HG03439 (cell line): ENCODE results near the gene ARHGAP28.
"Not testable (repeated sequence)": the region's sequence is repeated elsewhere in the genome, so short reads cannot be mapped to it uniquely, and the experiment has no call there.

Experiments used
- ATAC-seq: cut with Tn5 transposase; IDR thresholded peaks from one replicate; pipeline ENCODE4 v1.9.1; 2021; ENCODE audit warnings: mild to moderate bottlenecking, moderate library complexity; ENCODE audit not compliant: unreplicated experiment

Gene ARHGAP28

DNA sequence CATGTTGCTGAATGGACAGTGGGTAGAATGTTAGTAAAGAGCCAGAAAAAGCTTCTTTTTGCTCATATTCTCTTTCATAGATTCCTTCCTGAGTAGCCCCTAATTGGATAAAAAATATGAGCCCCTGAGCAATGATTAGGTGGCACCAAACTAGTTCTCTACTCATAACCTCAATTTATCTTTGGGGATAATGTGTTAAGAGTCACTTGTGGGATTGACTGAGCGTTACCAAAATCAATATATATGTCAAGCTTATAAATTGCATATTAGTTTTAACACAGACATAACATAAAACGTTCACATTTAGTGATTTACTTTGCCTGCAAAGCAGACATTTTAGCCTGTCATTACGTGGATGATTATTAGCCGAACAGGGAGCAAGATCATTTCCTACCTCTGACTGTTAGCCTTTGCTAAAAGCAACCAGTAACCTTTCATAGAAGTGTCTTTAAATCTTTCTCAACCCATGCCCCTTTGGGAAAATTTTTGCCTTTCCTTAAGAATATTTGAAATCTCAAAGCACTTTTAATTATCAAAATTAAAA is 85.4 kb downstream of the ARHGAP28 start:
- ATAC-seq = no peak

DNA sequence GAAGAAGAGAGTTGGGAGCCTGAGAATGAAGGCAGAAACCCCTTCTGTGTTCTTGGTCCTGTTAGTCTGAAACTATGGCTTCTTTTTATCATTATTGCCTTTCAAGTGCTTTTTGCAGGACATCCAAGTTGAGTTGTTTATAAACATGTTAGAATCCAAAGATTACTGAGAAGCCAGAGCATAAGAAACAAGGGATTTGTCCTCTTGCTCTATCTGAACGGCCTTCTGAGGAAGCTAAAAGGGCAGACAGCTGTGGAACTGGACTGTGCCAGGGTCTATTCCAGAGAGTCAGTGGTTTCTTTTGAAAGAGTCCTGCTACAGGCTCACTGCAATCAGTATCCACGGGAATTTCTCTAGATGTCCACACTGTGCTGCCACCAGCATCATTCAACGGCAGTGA is 86.6 kb downstream of the ARHGAP28 start:
- no peak for ATAC-seq

DNA sequence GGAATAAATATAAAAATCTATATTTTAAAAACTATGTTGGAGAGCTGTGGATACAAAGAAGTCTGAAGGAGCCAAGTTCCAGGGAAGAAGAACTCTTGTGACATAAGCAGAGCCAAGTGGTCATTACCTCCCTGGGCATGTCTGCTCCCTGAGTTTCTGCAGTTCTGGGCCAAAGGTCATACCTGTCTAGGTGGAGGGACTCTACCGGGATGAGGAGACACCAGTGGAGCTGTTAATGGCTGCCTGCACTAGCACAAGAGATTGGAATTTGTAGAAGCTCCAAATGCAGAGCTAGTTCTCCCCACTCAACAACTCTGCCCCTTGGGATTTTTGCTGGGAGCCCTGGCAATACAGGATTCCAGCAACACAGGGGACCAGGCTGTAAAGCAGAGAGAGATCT is 89.8 kb downstream of the ARHGAP28 start:
- no peak for ATAC-seq

- ATAC-seq = no peak
These were observed 90.8 kb downstream of the ARHGAP28 start for GRCh38 chr18:6820314-6820713.

GRCh38 chr18:6821356-6821755 is 91.8 kb downstream of the ARHGAP28 start:
- no peak for ATAC-seq

- not testable (repeated sequence) for ATAC-seq
These were observed 97.6 kb downstream of the ARHGAP28 start for GRCh38 chr18:6827161-6827560.

GRCh38 chr18:6827566-6827965 is 98.0 kb downstream of the ARHGAP28 start:
- ATAC-seq = not testable (repeated sequence)

- ATAC-seq = no peak
These were observed 101.4 kb downstream of the ARHGAP28 start for GRCh38 chr18:6830916-6831315.

DNA sequence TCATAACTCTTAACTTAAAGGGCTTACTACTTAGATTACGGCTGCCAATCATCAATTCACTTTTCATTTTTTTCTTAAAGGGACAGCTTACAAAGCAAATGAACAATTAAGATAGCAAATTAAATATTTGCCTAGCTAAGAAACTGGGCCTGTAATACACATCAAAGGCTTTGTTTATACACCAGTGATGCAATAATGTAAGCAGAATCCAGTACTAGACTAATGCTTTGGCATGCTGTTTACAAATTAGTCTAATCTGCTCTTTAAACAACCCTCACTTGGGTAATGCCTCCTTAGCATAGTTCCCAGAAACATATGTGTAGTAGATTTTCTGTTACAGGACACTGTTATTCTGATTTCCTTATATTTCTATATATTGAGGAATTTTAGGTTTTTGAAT is 105.8 kb downstream of the ARHGAP28 start:
- ATAC-seq = no peak

- no peak for ATAC-seq
These were observed 106.8 kb downstream of the ARHGAP28 start for GRCh38 chr18:6836331-6836730.

DNA sequence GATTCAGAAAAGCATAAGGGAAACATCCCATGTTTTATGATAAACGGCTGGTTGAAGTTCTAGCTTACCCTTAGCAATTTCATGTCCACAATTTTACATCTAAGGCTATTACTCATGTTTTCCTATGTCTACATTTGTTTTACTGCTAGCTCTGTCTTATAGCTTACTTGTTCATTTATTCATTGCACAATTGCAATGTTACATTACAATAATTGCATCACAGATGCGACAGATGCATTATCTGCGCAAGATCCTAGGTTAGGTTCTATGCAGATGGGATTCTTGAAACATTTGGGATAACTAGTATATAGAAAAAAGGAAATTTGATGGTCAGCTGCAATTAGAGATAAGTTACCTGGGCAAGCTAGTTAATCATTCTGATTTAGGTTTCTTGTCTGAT is 108.4 kb downstream of the ARHGAP28 start:
- no peak for ATAC-seq

GRCh38 chr18:6842081-6842480 is 112.6 kb downstream of the ARHGAP28 start:
- ATAC-seq = no peak

GRCh38 chr18:6843308-6843707 is 113.8 kb downstream of the ARHGAP28 start:
- ATAC-seq = no peak

DNA sequence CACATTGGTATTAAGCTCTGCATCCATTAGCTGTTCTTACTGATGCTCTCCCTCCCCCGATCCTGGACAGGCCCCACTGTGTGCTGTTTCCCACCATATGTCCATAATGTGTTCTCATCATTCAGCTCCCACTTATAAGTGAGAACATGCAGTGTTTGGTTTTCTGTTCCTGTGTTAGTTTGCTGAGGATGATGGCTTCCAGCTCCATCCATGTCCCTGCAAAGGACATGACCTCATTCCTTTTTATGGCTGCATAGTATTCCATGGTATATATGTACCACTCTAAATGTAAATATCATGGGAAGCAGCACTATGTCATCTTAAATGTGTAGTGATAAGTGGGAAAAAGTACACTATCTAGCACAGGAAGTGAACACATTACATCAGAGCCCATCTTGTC is 116.0 kb downstream of the ARHGAP28 start:
- not testable (repeated sequence) for ATAC-seq

DNA sequence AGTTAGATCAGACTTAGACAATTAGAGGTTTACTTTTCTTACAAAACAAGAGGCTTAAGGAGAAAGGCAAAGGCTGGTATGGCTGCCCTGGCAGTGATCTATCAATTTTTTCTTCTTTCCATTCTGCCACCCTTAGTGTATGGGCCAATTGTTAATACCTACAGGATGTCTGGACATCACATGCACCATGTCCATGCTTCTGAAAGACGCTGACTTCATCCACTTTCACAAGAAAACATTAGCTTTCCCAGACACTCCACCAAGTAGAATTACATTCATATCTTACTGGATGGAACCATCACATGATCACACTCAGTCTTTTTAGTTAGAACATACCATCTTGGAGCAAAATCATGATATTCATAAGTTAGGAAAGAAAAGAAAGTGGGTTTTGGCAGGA is 120.9 kb downstream of the ARHGAP28 start:
- ATAC-seq = no peak

DNA sequence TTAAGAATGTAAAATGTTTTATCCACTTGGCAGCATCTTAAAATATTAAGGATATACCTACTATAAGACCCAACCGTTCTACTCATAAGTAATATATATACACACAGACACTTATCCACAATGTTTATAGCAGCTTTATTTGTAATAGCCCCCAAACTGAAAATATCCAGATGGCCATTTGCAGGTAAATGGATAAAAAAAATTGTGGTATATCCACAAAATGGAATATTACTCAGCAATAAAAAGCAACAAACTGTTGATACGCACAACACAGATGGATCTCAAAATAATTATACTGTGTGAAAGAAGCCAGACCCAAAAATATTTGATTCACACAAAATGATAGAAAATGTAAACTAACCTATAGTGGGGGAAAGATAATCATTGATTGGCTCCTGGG is 122.0 kb downstream of the ARHGAP28 start:
- ATAC-seq = no peak

GRCh38 chr18:6854811-6855210 is 125.3 kb downstream of the ARHGAP28 start:
- no peak for ATAC-seq

DNA sequence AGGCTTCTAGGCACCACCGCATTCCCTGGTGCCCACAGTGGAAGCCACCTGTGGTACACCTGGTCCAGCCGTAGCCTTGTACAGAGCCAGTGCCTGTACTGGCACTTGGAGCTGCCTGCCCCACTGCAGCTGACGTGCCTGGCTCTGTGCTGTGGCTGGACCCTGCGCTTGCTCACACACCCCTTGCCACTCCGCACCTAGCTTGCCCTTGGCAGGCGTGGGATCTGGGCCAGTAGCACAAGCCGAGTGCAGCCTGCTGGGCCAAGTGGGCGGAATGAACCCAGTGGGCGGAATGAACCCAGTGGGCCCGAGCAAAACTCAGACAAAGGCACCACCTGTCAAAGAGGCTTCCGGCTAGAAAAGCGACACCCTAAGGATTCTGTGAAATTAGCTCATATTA is 126.3 kb downstream of the ARHGAP28 start:
- ATAC-seq = no peak

DNA sequence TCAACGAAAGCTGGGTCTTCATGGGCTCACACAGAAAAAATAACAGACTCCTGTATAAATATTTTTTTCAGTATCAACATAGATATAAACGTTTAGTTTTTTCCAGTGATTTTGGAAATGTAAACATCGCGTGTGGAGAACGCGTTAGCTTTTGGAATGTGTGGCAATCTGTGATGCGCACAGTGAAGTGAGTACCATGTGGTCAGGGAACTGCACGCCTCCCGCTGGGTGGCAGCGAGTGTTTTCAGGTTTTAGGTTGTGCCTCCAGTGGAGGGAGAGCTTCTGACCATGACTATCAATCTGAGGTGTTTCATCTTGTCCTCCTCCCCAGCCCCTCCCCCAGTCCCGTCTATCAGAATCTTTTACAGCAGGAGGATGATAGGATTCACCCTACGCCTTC is 127.8 kb downstream of the ARHGAP28 start:
- ATAC-seq = no peak

- no peak for ATAC-seq
These were observed 130.3 kb downstream of the ARHGAP28 start for GRCh38 chr18:6859676-6860422.

DNA sequence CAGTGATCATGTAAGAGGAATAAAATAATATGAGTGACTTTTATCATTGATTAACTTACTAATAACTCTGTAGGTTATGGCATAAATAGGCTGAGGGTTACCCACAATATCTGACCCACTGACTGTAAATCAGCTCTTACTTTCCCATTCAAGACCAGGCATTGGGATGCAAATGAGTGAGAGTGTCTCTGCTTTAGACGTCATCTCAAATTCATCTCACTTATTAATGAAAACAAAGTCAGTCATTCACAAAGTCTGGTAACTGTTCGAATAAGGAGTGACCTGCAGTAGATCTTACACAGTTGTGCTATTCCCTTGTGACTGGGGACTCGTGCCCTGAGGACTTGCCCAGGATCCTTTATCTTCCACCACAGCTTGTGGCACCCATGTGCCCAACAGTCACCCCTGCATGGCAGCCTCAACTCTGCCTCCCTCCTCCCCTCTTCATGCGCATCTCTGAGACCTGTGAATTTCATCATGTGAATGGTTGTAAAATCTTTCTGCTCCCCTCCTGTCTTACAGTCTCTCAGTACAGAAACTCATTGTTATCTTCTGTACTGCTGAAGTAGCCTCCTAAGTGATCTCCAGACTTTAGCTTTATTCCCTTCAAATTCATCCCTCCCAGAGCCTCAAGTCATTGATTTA is 131.4 kb downstream of the ARHGAP28 start:
- ATAC-seq = no peak

- ATAC-seq = no peak
These were observed 135.7 kb downstream of the ARHGAP28 start for GRCh38 chr18:6865251-6865650.
